GM18907 (cell line): ENCODE results near the gene NEK4.

Experiments used
- ATAC-seq: cut with Tn5 transposase; IDR thresholded peaks from one replicate; pipeline ENCODE4 v1.9.1; 2021; ENCODE audit warnings: mild to moderate bottlenecking, moderate library complexity; ENCODE audit not compliant: unreplicated experiment

Gene NEK4

DNA sequence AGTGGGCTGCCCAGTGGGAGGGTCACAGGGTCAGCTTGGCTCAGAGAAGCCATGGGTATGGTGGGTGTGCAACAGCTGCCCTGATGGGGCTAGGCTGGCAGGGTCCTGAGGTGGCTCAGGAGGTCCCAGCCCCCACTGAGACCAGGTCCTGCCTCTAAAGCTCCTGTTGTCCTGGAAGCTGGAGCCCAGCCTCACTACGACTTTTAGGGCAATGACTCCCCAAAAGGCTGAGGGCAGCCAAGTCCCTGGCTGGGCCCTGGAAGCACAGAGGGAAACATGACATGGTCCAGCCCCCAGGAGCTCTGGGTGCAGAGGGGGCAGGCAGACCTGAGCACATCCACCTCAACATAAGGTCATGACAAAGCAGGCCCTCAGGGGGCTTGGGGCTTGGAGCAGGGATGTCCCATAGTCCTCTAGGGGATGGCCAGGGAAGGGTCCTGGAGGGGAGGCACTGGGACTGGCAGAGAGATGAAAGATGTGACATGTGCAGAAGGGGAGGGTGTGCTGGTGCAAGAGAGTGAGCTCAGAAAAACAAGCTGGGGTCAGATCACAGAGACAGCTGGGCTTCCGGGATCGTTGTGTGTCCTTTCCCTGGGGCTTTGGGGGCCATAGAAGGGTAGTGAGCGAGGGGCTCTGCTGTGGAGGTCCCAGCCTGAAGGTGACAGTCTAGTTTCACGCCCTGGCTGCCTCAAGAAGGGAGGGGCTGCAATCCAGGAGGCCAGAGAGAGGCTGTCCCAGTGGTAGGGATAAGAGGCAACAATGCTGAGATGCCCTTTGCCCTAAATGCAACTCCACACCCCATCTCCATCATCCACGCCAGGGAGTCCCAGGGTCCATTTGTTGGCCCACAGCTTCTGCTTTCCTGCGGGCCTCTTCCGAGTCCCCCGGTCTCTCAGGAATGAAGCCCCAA is 23.2 kb upstream of the NEK4 start:
- ATAC-seq: no peak

DNA sequence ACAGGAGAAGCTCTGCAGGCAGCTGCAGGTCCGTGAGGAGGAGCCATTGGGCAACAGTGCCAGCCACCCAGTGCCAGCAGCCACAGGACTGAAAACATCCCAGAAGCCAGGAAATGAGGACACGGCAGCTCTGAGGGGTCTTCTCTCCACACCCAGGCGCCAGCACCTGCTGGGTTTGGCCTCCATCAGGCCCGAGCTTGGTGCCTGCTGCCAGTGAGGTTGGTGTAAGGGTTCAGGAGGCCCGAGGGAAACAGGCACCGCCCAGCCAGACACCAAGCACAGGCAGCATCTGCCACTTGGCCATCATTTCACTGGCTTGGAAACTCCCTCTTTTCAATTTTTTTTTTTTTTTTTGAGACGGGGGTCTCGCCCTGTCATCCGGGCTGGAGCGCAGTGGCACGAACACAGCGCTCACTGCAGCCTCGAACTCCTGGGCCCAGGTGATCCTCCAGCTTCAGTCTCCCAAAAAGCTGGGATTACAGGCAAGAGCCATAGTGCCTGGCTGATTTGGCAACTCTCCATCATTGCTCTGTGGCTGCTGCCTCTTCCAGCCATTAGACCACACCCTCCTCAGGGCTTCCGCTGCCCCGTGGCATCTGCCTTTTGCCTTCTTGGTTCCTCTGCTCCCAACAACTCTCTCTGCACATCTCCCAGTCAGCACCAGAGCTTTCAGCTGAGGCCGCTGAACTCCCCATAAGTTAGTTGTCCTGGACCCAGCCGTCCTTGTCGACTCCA is 22.4 kb upstream of the NEK4 start:
- ATAC-seq: no peak

DNA sequence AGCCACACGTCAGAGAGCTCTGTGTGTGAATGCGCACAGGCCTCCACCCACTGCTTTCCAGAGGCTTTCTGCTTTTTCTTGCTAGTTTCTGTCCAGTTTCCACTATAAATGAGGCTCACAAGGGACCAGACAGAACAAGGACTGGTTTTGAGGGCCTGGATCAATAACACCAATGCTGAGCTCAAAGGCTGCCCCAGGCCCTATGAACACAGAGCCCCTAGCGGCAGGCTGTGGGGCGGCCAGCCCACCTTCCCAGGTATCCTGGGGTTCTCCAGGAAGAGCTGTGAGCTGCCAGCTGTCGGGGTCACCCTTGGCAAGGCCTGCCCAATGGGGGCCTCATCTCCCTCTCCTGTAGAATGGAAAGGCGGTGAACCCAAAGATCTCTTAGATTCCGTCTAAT is 21.7 kb upstream of the NEK4 start:
- no peak for ATAC-seq

DNA sequence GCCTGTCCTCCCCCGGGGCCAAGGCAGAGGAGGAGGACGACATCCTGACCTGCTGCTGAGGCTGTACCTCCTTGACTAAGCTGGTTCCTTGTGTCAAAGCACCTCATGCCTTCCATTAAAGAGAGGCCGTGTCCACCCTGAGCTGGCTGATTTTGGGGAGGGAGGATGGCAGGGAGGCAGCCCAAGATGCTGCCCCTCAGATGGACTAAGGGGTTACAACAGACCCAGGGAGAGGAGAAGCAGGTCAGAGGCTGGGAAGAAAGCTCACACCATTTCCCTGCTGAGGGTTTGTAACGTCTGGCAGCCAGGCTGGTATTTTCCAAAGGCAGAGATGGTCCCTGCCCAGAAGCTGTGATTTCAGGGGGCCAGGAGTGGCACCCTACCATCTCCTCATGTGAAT is 21.2 kb upstream of the NEK4 start:
- ATAC-seq: no peak

- no peak for ATAC-seq
Observed at GRCh38 chr3:52791366-52791765, 20.6 kb upstream of the NEK4 start.

DNA sequence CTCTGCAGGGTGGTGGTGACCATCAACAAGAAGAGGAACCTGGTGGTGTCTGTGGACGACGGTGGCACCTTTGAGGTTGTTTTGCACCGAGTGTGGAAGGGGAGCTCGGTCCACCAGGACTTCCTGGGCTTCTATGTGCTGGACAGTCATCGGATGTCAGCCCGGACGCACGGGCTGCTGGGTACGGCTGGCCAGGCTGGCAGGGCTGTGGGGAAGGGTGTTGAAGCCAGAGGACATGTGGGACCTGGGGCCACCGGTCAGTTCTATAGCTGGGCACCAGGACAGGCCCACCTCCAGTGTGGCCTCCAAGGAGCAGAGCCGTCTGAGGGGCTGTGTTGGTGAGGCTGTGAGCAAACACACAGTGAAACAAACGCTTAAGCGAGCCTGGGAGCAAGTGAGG is 20.0 kb upstream of the NEK4 start:
- ATAC-seq: no peak

DNA sequence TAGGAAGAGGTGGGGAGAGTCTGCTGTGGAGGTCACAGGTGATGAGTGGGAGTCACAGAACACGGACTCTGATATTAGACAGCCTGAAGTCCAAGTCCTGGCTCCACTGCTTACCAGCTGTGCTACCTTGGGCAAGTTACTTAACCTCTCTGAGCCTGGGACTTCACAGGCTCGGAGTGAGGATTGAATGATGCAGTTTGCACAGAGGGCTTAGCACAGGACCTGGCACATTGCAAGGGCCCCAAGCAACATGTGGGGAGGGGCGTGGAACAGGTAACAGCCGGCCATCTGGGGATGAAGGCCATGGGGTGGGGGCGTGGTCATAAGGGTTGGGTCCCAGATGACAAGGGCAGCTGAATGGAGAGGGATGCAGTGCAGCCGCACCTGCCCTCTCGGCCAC is 19.6 kb upstream of the NEK4 start:
- no peak for ATAC-seq

DNA sequence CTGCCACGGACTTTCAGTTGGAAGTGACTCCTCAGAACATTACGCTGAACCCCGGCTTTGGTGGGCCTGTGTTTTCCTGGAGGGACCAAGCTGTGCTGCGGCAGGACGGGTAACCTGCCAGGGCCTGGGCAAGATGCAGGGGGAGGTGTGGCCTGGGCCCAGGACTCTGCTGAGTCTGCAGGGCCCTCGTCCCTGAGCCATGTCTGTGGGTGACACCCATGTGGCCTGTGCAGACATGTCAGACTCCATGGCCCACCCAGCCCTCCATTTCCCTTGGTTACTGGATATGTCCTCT is 19.0 kb upstream of the NEK4 start:
- no peak for ATAC-seq

DNA sequence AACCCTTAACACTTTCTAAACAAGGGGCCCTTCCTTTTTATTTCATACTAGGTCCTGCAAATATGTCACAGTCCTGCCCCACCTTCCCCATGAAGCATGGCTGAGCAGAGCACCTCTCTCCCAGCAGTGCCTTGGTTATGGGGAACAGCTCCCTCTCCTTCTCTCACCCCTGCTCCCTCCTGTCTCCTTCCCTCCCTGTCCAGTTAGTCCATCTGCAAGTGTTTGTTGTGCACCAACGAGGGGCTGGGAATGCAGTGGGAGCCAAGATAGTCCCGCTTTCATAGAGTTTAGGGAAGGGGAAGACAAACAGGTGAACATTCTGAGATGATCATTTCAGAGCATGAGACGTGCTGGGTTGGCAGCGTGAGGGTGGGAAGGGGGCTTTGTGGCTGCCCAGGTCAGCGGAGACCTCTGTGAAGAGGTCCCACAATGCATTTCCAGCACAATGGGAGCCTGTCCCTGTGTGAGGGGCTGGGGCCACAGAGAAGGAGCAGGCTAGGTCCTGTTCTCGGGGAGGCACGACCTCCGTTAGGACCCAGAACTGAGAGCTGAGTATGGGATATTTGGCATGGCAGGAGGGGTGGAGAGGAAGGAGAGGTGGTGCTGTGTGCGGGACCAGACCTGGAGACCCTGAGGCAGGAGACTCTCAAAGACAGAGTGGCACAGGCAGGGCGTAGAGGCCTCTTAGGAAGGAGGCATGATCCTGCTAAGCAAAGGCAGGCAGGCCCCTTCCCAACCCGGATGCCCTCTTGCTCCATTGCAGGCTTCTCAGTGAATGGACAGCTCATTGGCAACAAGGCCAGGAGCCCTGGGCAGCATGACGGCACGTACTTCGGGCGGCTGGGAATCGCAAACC is 18.4 kb upstream of the NEK4 start:
- no peak for ATAC-seq

- no peak for ATAC-seq
Observed at GRCh38 chr3:52787672-52788625, 17.2 kb upstream of the NEK4 start.

DNA sequence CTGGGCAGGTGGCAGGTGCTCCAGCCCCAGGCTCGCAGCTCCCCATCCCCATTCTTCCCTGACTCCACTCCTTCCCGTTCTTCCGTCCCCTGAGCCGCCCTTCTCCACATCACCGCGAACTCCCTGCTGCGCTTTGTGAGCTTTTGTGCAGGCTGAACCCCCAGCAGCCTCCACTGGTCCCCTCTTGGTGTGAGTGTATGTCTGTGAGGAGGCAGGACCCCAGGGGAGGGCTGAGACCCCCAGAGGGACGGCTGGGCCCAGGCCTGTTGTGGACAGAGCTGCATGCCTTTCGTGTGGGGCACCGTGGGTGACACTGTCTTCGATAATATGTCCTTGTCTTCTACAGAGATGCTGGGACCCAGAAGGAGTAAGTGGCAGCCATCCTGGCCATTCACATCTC is 16.5 kb upstream of the NEK4 start:
- ATAC-seq: no peak

GRCh38 chr3:52786330-52787215 is 15.8 kb upstream of the NEK4 start:
- no peak for ATAC-seq

DNA sequence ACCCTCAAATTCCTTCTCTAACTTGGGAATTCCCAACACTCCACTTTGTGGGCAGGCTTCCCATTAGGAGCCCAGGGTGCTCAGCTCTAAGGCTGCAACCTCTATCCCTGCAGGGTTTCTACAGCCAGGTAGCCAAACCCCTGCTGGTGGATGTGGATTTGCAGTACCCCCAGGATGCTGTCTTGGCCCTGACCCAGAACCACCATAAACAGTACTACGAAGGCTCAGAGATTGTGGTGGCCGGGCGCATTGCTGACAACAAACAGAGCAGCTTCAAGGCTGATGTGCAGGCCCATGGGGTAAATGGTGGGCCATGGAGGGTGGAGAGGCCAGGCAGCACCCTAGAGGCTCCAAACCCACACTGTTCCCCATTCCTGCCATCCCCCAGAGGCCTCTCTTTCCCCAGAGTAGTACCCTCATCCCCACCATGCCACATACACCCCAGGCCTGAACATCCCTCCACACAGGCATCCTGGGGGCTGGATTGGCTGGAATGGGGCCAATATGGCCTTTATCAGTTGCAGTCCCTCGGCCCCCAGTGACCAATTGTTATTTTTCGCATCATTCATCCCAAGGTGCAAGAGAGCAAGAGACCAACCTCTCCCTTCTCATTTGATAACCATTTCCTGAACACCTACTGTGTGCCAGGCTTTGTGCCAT is 14.3 kb upstream of the NEK4 start:
- no peak for ATAC-seq

- ATAC-seq: no peak
Observed at GRCh38 chr3:52784021-52784621, 13.4 kb upstream of the NEK4 start.

DNA sequence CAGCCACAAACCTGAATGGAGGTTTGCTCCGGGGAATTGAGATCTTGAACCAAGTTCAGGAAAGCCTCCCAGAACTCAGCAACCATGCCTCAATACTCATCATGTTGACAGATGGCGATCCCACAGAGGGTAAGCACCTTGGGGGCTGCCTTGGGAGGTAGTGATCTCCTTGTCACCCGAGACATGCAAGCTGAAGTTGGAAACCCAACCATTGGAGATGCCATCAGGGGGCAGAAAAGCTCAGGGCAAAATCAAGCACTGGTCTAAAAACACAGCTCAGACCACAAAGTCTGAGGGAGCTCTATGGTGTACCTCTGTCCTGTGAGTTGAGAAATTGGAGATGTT is 12.4 kb upstream of the NEK4 start:
- no peak for ATAC-seq

DNA sequence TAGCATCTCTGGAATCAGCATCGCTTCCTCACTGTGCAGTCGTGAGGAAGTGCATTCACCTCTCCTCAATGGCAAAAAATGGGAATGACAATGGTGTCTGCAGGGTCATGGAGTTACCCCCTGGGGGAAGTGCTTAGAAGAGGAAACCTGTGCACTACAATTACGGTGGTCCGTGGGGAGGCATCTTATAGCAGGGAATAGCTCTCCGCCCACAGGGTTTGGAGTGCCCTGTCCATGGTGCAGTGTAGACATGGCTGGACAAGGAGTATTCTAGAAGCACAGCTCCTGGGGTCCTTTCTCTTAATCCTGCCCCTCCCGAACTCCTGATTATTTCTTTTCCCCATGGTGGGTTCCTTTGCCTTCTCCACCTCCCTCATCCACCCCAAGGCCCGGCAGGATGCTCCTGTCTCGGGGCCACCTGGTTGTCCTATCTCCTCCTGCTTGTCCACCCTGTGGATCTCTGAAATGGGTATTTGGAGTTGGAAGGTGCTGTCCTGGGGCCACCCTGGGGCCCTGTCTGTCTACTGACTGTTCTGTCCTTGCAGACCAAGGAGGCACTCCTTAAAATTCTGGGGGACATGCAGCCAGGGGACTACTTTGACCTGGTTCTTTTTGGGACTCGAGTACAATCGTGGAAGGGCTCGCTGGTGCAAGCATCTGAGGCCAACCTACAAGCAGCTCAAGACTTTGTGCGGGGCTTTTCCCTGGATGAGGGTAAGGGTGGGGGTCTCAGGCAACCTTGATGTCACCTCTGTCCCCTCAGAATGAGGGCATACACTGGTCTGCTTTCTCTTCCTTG is 11.9 kb upstream of the NEK4 start:
- ATAC-seq: no peak

GRCh38 chr3:52781741-52782140 is 11.0 kb upstream of the NEK4 start:
- ATAC-seq: no peak
